ENCODE measurements around the gene FLNB.

Gene FLNB

GRCh38 chr3:58104712-58105111 lies 96.5 kb downstream of the FLNB start:
- no peak for DNase-seq (ENCODE audit: low read depth in 2 of 2)

GRCh38 chr3:58105196-58105595 lies 97.0 kb downstream of the FLNB start:
- DNase-seq (ENCODE audit: low read depth in 2 of 2): no peak

GRCh38 chr3:58106061-58106460 lies 97.8 kb downstream of the FLNB start:
- DNase-seq (ENCODE audit: low read depth in 2 of 2): no peak

- DNase-seq (ENCODE audit: low read depth in 2 of 2): no peak
These were observed 98.4 kb downstream of the FLNB start for GRCh38 chr3:58106640-58107039.

GRCh38 chr3:58107597-58107996 lies 99.4 kb downstream of the FLNB start:
- DNase-seq (ENCODE audit: low read depth in 2 of 2): no peak

- DNase-seq (ENCODE audit: low read depth in 2 of 2): no peak
These were observed 101.5 kb downstream of the FLNB start for GRCh38 chr3:58109752-58110151.

GRCh38 chr3:58111513-58112184 lies 103.4 kb downstream of the FLNB start:
- no peak for DNase-seq (ENCODE audit: low read depth in 2 of 2)

- DNase-seq (ENCODE audit: low read depth in 2 of 2): no peak
These were observed 103.9 kb downstream of the FLNB start for GRCh38 chr3:58112185-58112535.

GRCh38 chr3:58115175-58115574 lies 107.0 kb downstream of the FLNB start:
- DNase-seq (ENCODE audit: low read depth in 2 of 2): no peak

- DNase-seq (ENCODE audit: low read depth in 2 of 2): peak; percentile 2 to 13
These were observed 108.1 kb downstream of the FLNB start for GRCh38 chr3:58116161-58116955.

GRCh38 chr3:58116985-58117384 lies 108.8 kb downstream of the FLNB start:
- no peak for DNase-seq (ENCODE audit: low read depth in 2 of 2)

- DNase-seq (ENCODE audit: low read depth in 2 of 2): no peak
These were observed 109.4 kb downstream of the FLNB start for GRCh38 chr3:58117561-58118181.

- DNase-seq (ENCODE audit: low read depth in 2 of 2): no peak
These were observed 111.0 kb downstream of the FLNB start for GRCh38 chr3:58119186-58119585.

GRCh38 chr3:58120075-58120812 lies 112.0 kb downstream of the FLNB start:
- DNase-seq (ENCODE audit: low read depth in 2 of 2): no peak

- DNase-seq (ENCODE audit: low read depth in 2 of 2): no peak
These were observed 113.0 kb downstream of the FLNB start for GRCh38 chr3:58121183-58121582.

- no peak for DNase-seq (ENCODE audit: low read depth in 2 of 2)
These were observed 114.9 kb downstream of the FLNB start for GRCh38 chr3:58122936-58123700.

- no peak for DNase-seq (ENCODE audit: low read depth in 2 of 2)
These were observed 116.2 kb downstream of the FLNB start for GRCh38 chr3:58124387-58124786.

- DNase-seq (ENCODE audit: low read depth in 2 of 2): no peak
These were observed 121.0 kb downstream of the FLNB start for GRCh38 chr3:58129041-58129770.

- DNase-seq (ENCODE audit: low read depth in 2 of 2): no peak
These were observed 122.4 kb downstream of the FLNB start for GRCh38 chr3:58130591-58130990.

- no peak for DNase-seq (ENCODE audit: low read depth in 2 of 2)
These were observed 123.0 kb downstream of the FLNB start for GRCh38 chr3:58131101-58131825.

Measured in stimulated activated CD8-positive, alpha-beta memory T cell treated with anti-CD3 and anti-CD28 coated beads, Interleukin-7, amount 100 ng/mL, for 1 hour (primary cell).